Stimulated activated CD8-positive, alpha-beta memory T cell treated with anti-CD3 and anti-CD28 coated beads, Interleukin-15, amount 100 ng/mL, for 24 hours (primary cell): ENCODE results near the gene HLA-DOA.

Experiments used
- DNase-seq: peaks from one replicate; pipeline ENCODE4 v3.0.0-alpha.2; 2020; ENCODE audit warnings: low read depth

HLA-DOA gene

DNA sequence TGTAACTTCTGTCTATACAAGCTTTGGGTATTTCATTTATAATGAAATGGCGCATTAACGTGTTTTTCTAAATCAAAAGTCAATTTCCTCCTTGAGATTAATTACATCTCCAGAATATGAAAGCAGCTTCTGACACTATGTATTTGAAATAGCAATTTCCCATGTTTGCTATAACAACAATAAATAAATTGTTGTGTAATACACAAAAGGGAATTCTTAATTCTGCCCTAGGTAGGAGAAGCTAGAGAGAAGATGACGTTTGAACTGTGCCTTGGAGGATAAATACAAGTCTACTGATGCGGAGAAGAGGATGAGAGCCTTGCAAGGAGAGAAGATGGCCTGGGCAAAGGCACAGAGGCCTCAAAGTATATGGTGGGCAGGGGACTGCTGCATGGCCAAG lies 7.6 kb upstream of the HLA-DOA start:
- DNase-seq = no peak

DNA sequence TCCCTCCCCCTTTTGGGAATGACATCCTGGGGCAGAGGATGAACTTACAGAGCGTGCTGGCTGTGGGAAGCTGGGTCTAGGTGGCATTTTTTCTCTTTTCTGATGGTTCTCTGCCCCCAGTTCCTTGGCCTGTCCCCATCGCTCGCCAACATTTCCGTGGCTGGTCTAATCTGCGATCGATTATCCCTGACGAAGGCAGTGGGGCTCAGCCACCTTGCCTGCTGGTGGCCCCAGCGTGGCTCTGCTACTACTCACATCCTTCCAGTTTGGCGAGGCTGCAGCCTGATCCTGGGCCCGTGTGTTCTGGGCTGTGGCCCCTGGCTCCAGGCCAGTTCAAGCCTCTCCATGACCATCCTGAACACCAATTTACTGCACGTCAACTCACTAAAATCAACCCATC lies 6.4 kb upstream of the HLA-DOA start:
- DNase-seq = no peak

DNA sequence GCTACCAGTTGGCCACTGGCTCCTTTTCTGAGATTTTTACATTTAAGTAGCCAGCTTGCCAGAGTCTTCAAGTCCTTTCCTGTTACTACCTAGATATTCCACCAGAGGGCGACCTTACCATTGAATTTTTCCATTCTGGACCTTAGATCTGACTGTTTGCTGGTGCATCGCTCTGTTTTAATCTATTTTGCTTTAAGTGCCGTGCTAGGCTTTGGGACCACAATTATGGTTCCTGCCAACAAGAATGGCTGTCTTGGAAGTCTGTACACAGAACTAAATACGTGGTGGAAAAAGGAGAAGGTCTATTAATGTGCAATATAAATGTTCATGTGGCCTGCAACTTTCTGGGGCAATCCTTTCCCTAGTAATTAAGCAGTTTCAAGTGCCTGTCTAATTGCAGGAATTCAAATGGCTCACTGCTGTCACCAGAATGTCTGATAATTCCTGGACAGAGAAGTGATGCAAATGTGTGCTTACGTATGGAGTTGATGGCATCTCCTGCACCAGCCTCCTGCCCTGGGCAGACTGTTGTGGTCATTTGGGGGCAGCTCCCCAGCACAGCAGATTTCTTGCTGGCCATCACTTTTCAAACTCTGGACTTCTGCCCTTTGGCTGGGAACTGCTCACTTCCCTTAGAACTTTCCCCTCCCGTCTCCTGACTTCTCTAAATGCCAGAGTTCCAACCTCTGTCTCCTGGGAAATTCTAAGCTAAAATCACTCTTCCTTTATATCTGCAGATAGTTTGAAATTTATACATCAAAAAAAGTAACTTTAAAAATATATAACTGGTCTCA lies 5.6 kb upstream of the HLA-DOA start:
- no peak for DNase-seq

DNA sequence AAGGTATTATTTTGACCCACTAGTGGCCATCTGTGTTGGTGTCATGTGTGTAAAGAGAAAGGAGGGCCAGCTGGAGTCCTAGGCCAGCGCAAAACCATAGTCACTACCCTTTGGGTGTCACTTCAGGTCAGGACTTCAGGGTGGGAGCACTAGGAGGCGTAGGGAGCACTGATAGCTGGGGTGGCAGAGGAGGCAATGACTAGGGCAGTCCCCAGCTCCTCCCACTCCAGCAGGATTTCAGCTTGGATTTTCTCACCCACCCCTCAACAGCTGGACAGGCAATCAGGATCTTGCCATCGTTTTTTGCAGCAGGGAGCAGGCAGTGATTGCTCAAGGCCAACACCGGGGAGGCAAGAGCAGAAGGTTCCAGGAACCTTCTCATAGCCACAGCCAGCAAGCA lies 4.2 kb upstream of the HLA-DOA start:
- no peak for DNase-seq

DNA sequence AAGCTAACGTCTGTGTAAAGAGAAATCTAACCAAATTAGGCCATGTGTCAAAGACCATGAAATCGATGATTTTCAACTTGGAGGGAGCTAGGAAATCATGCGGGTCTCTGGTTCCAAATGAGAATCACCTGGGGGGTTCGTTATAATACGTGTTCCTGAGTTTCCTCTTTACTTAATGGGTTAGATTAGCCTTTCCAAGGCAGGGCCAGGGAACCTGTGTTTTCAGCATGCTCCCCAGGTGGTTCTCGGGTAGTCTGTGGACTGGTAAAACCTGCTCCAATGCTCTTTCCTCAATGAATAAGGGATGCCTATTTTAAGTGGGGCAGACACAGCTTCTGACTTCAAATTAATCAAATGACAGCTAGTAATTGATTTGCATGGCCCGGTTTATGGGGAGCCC lies 965 bp upstream of the HLA-DOA start:
- DNase-seq = no peak

DNA sequence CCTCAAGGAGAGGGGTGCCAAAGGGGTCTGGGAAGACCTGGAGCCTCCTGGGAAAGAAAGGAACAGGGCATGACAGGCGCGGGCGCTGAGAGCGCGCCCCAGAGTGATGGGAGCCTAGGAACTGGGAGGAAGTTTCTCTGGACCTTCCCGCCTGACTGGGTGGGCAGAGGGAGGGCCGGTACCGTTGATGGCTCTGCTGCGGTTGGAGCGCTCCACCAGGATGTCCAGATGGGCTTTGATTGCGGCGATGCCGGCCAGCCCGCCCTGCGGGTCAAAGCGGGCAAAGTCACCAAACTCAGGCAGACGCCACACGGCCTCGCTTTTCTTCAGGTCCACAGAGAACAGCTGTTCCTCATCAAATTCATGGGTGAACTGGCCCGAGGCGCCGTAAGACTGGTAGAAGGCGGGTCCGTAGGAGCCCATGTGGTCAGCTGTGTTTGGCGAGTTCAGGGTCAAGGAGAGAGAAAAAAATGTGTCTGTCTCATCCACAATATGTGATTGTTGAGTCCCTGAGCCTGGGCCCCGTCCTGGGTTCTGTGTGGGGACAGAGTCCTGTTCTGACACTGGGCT lies 1.5 kb downstream of the HLA-DOA start:
- no peak for DNase-seq

DNA sequence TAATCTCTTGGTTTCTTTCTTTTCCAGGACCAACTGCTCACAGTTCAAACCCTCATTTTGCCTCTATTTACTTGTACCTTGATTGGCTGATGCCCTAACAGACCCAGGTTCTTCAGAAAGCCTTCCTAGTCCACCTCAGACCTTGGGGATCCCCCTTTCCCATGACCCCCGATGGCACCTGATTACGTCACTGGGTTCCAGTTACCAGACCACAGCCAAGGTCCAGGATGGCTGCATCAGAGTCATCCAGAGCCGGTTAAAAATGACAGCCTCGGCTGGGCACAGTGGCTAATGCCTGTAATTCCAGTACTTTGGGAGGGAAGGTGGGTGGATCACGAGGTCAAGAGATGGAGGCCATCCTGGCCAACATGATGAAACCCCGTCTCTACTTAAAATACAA lies 4.5 kb downstream of the HLA-DOA start:
- no peak for DNase-seq

DNA sequence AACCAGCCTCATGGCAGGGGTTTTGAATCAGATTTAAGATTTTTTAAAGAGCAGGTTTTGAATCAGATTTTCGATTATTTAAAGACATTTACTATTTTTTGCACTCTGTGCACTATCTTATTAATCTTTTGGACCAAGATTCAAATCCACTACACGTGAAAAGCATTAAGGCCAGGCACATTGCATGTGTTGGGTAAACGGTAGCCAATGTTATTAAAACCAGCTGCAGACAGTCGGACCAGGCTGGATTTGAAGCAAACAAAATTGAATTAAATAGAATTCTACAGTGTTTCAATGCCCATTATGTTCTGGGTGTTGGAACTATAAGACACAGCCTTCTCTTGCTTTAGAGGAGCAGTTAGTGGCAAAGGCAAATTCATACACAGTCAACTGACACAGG lies 7.7 kb downstream of the HLA-DOA start:
- DNase-seq = no peak

DNA sequence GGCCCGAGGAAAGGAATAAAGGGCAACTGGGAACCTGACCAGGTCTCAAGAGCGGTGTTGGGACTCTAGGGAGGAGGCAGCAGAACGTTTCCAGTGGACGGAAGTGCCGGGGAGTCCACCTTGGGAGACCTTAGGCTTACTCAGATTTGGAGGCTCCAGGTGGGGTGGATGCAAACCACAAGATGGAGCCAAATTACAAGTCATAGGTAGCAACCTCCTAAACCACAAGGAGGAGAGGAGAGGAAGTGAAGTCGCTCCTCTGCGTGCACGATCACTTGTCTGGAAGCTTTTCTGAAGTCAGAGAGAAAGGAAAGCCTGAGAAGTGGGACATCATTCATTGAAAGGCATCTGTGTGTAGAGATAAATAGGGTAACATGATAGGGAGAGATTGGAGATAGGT lies 9.3 kb downstream of the HLA-DOA start:
- no peak for DNase-seq

DNA sequence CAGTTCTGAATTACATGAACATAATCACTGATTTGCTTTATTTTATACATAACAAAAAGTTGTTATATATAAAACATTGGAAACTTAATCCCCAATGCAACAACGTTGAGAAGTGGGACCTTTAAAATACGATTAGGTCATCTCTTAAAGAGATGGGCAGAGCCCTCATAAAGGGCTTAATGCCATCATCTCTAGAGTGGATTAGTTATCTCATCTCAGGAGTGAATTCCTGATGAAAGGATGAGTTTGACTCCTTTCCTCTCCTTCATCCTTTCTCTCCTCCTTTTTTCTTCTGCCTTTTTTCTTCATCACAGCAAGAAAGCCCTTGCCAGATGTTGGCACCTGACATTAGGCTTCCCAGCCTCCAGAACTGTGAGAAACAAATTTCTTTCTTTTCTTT lies 13.9 kb downstream of the HLA-DOA start:
- DNase-seq = no peak

DNA sequence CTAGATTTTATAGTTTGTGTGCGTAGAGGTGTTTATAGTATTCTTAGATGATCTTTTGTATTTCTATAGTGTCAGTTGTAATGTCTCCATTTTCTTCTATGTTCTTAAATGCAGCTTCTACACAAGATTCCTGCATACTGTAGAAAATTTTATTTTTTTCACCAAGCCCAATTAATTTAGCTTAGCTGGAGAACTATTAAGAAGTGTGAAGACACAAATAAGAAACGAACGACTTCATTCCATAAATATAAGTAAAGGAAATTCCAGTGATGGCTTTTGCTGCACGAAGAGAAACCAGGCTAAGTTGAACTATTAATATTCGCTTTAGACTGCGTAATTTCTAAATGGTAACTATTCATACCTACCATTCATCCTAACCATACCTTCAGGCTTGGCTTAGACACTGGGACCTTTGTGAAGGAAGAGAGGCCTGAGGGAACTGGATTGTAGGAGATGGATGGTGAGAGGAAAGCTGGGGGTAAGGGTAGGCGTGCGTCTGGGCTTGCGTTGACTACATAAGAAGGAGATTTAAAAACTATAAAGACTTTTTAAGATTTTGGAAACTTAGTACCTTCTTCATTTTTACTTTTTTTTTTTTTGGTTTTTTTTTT lies 15.9 kb downstream of the HLA-DOA start:
- no peak for DNase-seq

DNA sequence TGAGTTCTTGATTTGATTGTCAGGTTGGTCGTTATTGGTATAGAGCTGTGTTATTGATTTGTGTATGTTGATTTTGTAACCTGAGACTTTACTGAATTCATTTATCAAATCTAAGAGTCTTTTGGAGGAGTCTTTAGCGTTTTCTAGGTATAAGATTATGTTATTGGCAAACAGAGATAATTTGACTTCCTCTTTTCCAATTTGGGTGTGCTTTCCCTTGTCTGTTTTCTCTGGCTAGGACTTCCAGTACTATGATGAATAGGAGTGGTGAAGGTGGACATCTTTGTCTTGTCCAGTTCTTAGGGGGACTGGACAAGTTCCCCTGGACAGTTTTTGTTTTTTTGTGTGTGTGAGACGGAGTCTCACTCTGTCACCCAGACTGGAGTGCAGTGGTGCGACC lies 17.4 kb downstream of the HLA-DOA start:
- no peak for DNase-seq

DNA sequence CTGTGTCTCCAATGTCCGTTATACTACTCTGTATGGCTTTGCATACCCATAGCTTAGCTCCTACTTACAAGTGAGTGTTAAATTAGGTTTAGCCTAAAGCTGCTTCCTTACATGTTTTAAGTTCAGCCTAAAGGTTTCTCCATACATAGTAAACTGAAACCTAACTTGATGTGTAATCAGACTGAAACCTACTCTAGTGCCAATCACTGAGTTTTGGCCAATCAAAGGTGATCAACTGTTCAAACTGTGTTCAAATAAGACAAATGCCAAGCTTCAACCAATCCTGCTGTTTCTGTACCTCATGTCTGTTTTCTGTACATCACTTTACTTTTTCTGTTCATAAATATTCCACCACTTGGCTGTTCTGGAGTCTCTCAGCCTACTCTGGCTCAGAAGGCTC lies 20.0 kb downstream of the HLA-DOA start:
- no peak for DNase-seq

DNA sequence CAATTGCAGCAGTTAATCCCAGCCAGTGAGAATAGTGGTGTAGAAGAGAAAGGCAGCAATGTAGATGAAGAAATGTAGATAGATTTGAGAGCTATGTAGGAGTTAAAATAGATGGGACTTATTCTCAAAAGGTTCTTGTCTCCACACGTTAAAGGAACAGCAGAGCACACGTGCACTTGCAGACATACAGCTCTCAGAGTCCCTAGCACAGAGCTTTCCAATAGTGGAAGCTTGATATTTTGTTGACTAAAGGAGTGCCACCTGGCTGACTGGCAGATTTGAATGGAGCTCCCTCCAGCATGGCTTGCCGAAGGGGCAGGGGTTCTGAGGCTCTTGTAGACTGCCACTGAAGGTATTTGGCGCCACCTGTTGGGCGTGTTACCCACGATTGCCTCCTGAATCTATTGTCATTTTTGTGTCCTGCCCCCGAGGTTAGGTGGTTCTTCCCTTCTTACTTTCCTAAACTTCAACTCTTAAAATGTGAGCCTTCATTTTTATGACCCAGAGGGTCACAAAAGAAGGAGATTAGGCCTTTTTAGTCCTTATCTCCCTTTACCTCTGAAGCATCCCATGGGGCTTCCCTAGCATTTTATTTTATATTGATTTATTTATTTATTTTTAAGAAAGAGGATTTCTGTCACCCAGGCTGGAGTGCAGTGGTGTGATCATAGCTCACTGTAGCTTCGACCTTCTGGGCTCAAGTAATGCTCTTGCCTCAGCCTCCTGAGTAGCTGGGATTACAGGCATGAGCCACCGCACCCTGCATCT lies 24.6 kb downstream of the HLA-DOA start:
- peak; percentile 77 for DNase-seq

DNA sequence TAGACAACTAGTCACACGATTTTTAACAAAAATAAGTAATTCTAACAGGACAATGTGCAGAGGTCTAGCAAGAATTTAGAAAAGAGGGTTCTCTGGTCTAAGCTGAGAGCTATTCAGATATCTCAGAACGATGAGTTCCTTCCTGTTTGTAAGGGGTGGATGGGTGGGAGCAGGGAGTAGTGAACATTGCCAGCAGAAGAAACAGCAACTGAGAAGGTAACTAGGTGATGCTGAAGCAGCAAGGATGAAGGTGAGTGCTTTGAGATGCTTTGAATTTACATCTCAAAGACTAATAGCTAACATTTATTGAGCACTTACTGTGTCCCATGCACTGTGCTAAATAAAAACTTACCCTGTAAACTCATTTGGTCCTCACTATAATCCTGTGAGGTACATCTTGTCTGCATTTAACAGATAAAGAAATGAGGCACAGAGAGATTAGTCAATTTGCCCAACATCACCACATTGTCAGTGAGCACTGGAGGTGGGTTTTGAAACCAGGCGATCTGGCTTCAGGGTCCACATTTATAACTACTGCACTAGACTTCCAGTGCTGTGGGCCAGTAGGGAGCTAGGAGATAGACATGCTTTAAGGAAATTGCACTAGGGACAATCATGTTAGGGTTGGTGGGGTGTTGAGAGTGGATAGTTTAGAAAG lies 25.3 kb downstream of the HLA-DOA start:
- no peak for DNase-seq

DNA sequence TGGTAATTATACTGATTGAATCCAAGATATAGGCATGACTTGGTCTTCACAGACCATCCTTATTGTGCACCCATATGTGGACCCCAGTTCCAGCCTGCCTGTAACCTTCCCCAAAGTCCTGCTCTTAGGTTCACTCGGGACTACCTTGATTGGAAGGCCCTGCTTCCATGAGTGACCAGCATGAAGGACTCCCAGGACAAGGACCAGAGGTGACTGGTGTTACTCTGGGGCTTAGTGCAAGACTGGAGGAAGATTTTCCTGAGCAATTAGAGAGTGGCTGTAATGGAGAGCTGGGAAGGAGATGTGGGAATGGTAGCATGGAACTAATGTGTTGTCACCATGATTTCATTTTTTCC lies 25.9 kb downstream of the HLA-DOA start:
- no peak for DNase-seq

DNA sequence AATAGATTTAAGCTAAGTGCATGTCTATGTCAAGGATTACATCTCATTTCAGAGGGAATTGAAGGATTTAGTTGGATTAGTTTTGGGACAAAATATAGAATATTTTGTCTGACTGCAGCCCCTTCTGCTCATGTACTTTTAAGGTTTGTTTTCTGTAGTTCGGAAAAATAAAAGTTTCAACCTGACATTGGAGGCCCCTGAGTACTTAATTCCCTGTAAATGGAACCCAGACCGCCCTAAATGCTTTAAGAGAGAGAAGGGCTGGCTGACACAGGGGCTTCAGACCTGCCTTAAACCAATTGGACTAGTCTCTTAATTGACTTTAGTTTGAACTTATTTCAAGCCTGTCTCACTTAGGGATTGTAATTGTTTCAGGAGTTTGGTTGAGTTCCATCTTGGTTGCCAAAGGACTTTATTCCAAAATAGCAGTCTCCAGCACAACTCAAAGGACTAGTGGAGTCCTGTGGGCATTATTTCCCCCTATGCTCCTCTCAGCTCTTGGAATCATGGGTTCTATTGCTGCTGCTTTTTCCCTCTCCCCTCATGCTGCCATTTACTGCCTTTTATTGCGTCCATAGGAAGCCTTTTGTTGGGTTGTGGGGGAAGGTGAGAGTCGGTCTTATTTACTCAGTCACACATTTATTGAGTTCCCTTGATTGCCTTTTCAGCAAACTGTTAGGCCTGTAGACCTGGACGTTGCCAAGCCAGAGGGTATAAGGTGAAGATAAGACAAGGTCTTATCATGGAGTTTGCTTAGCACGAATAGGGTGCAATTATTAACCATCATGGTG lies 26.5 kb downstream of the HLA-DOA start:
- DNase-seq = no peak

DNA sequence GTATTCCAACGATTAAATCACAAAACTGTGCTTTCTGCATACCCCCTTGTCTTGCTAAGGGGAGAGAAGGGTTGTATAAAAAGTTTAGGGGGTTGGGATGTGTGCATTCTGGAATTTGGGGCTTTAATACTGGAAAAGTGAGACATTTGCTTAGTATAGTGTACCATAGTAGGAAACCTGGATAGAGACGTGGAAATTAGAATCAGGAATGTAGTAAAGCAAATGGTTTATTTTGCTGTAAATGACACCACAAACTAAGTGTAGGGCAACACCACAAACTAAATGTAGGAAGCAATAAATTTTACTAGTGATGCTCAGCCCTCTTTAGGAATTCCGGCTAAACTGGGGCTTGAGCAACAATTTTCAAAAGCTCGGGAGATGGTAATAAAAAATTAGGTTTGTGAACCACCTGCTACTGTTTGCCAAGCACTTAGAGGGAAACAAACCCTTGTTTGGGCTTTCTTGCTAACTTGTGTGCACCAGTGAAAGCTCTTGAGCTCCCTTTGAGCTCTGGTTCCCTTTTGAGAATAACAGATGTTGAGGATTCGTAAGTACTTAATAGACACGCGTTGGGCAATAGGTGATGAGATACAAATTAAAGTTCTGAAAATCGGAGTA lies 27.2 kb downstream of the HLA-DOA start:
- no peak for DNase-seq

DNA sequence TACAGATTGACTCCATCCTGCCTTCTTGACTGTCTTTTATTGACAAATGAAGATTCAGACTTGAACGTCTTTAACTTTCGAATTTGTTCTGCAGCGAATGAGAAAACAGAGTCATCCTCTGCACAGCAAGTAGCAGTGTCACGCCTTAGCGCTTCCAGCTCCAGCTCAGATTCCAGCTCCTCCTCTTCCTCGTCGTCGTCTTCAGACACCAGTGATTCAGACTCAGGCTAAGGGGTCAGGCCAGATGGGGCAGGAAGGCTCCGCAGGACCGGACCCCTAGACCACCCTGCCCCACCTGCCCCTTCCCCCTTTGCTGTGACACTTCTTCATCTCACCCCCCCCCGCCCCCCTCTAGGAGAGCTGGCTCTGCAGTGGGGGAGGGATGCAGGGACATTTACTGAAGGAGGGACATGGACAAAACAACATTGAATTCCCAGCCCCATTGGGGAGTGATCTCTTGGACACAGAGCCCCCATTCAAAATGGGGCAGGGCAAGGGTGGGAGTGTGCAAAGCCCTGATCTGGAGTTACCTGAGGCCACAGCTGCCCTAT lies 28.8 kb downstream of the HLA-DOA start:
- DNase-seq = no peak

DNA sequence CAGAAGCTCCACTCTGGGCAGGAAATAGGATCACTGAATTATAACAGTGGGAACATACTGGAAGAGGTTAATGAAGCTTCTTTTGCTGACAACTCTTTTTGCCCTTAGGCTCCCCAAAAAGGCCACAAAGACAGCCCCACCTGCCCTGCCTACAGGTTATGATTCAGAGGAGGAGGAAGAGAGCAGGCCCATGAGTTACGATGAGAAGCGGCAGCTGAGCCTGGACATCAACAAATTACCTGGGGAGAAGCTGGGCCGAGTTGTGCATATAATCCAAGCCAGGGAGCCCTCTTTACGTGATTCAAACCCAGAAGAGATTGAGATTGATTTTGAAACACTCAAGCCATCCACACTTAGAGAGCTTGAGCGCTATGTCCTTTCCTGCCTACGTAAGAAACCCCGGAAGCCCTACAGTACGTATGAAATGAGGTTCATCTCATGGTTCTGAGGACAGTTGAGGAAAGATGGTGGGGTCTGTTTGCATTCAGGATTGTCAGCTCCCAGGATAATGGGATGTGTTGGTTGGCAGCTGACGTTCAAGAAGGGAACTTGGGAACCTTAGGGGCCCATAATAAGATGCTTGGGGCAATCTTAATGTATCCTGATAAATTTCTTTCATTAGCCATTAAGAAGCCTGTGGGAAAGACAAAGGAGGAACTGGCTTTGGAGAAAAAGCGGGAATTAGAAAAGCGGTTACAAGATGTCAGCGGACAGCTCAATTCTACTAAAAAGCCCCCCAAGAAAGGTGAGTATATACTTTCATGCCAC lies 29.5 kb downstream of the HLA-DOA start:
- DNase-seq = no peak
